WERI-Rb-1 (cell line): ENCODE results near the gene BOLA3.
"Not testable (repeated sequence)": the region's sequence is repeated elsewhere in the genome, so short reads cannot be mapped to it uniquely, and the experiment has no call there.

ENCODE experiments used
- DNase-seq: peaks from one replicate; pipeline ENCODE4 v3.0.0-alpha.2; 2020
- H3K27ac ChIP-seq: fragments of 250-450 bp; sonication (Bioruptor Pico); 2 replicates; pipeline ENCODE4 v1.5.1; 2020; ENCODE audit warnings: mild to moderate bottlenecking, moderate library complexity
- H3K27me3 ChIP-seq: fragments of 250-450 bp; sonication (Bioruptor Pico); 2 replicates; pipeline ENCODE4 v1.5.1; 2021; ENCODE audit warnings: mild to moderate bottlenecking, low read depth, moderate library complexity; ENCODE audit not compliant: insufficient read depth, severe bottlenecking
- H3K36me3 ChIP-seq: fragments of 250-450 bp; sonication (Bioruptor Pico); 2 replicates; pipeline ENCODE4 v1.5.1; 2020; ENCODE audit warnings: mild to moderate bottlenecking, moderate library complexity
- H3K4me3 ChIP-seq: 2 replicates; pipeline ENCODE4 v1.5.1; 2011; ENCODE audit warnings: low read depth, mild to moderate bottlenecking, control low read depth, low read length
- H3K9me3 ChIP-seq: fragments of 250-450 bp; sonication (Bioruptor Pico); 2 replicates; pipeline ENCODE4 v1.5.1; 2021; ENCODE audit warnings: mild to moderate bottlenecking, moderate library complexity; ENCODE audit not compliant: severe bottlenecking
- TF ChIP-seq, protein P1 (sequence below): IDR thresholded peaks from 2 replicates; pipeline ENCODE4 v1.5.1; 2011; ENCODE audit warnings: low read depth, mild to moderate bottlenecking, control low read depth, inconsistent platforms, low read length

The BOLA3 gene

DNA sequence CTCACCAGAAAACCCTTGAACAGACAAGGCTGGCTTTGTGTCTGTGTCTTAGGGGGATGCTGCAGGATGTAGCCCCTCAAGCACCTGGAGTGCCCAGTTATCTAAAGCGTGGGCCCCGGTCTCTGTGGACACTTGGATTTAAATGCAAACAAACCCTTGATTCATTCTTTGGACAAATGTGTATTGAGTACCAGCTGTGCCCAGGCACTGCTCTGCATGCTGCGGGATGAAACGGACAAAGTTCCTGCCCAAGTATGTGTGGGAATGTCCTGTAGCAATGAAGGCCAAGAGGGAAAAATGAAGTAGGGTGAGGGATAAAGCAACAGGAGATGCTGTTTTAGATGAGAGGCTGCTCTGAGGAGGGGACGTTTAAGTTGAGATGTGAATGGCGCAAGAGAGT lies 53.9 kb downstream of the BOLA3 start:
- no peak overlapping the region for H3K4me3 ChIP-seq
- no peaks in the 10 kb centered on the region for H3K27me3 ChIP-seq
- H3K27ac ChIP-seq, result no peak overlapping the region
- H3K36me3 ChIP-seq, result peaks cover 87% of the 10 kb centered on the region
- TF ChIP-seq, protein P1, sequence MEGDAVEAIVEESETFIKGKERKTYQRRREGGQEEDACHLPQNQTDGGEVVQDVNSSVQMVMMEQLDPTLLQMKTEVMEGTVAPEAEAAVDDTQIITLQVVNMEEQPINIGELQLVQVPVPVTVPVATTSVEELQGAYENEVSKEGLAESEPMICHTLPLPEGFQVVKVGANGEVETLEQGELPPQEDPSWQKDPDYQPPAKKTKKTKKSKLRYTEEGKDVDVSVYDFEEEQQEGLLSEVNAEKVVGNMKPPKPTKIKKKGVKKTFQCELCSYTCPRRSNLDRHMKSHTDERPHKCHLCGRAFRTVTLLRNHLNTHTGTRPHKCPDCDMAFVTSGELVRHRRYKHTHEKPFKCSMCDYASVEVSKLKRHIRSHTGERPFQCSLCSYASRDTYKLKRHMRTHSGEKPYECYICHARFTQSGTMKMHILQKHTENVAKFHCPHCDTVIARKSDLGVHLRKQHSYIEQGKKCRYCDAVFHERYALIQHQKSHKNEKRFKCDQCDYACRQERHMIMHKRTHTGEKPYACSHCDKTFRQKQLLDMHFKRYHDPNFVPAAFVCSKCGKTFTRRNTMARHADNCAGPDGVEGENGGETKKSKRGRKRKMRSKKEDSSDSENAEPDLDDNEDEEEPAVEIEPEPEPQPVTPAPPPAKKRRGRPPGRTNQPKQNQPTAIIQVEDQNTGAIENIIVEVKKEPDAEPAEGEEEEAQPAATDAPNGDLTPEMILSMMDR, result no peak
- no peaks in the 10 kb centered on the region for H3K9me3 ChIP-seq
- DNase-seq, result no peak

DNA sequence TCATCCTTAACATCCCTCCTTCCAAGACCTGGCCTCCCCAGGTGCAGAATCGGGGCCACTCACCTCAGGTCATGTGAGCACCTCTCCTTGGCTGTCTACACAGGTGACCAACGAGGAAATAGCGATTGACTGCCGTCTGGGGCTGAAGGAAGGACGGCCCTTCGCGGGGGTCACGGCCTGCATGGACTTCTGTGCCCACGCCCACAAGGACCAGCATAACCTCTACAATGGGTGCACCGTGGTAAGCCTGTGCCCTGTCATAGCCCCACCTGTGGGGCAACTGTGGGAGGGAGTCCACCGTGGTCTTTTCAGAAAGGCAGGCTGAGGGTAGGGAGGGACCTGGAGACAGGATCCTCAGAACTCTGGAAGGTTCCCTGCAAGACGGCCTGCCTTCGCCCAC lies 54.3 kb downstream of the BOLA3 start:
- TF ChIP-seq, protein P1, result no peak
- H3K9me3 ChIP-seq, result no peaks in the 10 kb centered on the region
- no peaks in the 10 kb centered on the region for H3K27me3 ChIP-seq
- no peak for DNase-seq
- peaks cover 87% of the 10 kb centered on the region for H3K36me3 ChIP-seq
- no peak overlapping the region for H3K27ac ChIP-seq
- no peak overlapping the region for H3K4me3 ChIP-seq

GRCh38 chr2:74092275-74092674 lies 55.4 kb downstream of the BOLA3 start:
- no peaks in the 10 kb centered on the region for H3K27me3 ChIP-seq
- TF ChIP-seq, protein P1, result no peak
- H3K4me3 ChIP-seq, result no peak overlapping the region
- H3K36me3 ChIP-seq, result peaks cover 92% of the 10 kb centered on the region
- DNase-seq, result no peak
- no peak overlapping the region for H3K27ac ChIP-seq
- no peaks in the 10 kb centered on the region for H3K9me3 ChIP-seq

DNA sequence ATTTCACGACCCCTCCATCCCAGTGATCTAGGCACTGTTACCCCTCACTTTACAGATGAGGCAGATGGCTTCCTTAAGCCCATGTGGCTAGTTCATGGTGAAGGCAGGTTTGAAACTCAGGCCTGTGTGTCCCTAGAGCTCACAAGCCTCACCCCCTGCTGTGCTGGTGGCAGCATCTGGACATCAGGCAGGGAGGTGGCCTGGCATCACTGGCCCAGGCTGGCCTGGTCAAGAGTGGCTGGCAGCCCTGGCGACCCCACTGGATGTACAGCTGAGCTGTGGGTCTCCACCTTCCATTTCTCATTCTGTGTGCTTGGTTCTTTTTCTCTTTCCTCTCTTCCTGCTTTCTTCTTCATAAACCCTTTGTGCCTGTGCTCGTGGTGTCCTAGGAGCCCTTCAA lies 56.3 kb downstream of the BOLA3 start:
- Histone ChIP-seq H3K27me3 (no peaks in the 10 kb centered on the region), H3K27ac (no peak overlapping the region), H3K9me3 (no peaks in the 10 kb centered on the region), H3K4me3 (no peak overlapping the region), H3K36me3 (peaks cover 96% of the 10 kb centered on the region)
- TF ChIP-seq, protein P1, result no peak
- DNase-seq, result no peak

- no peaks in the 10 kb centered on the region for H3K27me3 ChIP-seq
- no peak overlapping the region for H3K4me3 ChIP-seq
- no peaks in the 10 kb centered on the region for H3K9me3 ChIP-seq
- no peak overlapping the region for H3K27ac ChIP-seq
- peaks cover 96% of the 10 kb centered on the region for H3K36me3 ChIP-seq
- TF ChIP-seq, protein P1, result no peak
- DNase-seq, result no peak
These were observed 57.6 kb downstream of the BOLA3 start for GRCh38 chr2:74089816-74090745.

DNA sequence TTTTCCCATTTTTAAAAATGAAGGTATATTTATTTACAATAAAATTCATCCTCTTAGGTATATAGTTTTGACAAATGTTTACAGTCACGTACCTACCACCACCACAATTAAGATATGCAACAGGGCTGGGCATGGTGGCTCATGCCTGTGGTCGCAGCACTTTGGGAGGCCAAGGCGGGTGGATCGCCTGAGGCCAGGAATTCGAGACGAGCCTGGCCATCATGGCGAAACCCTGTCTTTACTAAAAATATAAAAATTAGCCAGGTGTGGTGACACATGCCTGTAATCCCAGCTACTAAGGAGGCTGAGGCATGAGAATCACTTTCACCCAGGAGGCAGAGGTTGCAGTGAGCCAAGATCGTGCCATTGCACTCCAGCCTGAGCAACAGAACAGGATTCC lies 59.0 kb downstream of the BOLA3 start:
- H3K9me3 ChIP-seq, H3K27me3 ChIP-seq, DNase-seq, H3K27ac ChIP-seq, H3K4me3 ChIP-seq: not testable (repeated sequence)
- H3K36me3 ChIP-seq, result peaks cover 94% of the 10 kb centered on the region
